Measurements from ENCODE around the gene MRPS22. TPM values are rescaled to one million over a fixed set of nuclear protein-coding genes. Genes with fewer than 3 reads are reported as not detected.

Gene MRPS22
- total RNA-seq, result 10 to 100 TPM; 32.4 to 39.1 (median 35.3) TPM
- 42.0 TPM for total RNA-seq (2013)

DNA sequence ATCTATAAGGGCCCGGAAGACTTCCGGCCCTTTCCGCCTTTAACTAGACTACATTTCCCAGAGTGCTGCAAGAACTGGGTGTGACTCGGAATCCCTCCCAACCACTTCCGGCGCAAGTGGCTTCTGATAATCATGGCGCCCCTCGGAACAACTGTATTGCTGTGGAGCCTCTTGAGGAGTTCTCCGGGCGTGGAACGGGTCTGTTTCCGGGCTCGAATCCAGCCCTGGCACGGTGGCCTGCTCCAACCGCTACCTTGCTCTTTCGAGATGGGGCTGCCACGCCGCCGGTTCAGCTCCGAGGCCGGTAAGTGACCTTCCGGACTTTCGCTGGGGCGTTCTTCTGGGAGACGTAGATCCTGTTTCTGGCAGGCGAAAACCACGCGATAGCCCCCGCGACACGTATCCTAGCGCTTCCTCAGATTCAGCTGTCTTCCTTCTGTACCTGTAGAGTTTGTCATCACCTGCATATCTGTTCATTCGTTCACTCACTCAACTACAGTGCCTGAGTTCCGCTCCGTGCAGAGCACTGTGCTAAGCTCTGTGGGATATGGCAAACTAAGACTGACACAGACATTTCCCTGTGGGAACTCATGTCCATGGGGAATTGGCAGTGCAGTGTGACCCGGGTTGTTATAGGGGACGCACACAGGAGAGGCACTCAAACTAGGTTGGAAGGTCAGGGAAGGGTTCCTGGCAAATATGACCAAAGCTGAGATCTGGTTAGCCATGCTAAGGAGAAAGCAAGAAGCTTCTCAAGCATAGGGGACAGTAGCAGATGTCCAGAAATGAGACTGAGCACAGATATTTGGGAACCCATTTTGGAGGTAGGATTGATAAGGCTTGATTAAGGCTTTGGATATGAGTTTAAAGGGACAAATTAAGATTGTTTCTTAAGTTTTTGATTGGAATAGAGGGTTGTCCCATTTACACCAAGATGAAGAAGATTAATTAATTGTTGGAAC is at the start of gene MRPS22:
MRPS22 (plus strand) TSS at position 126 of the 962 bp plus-strand sequence; CDS start at position 133, 7 bp downstream.
- peaks cover 0 to 9% of the 10 kb centered on the region in 2 donors for H3K4me1 Mint-ChIP-seq
- peaks cover 8 to 13% of the 10 kb centered on the region in 2 donors for H3K27me3 Mint-ChIP-seq (ENCODE audit: low read depth in 2 of 2)
- H3K9me3 Mint-ChIP-seq, result peaks cover 4% of the 10 kb centered on the region in 2 donors
- H3K36me3 ChIP-seq (ENCODE audit: control insufficient read depth, insufficient read depth, low read length), result peaks cover 18% of the 10 kb centered on the region
- ATAC-seq, result peak; percentile 94 to 99 (median 99)
- H3K36me3 Mint-ChIP-seq, result peaks cover 9% of the 10 kb centered on the region
- peaks cover 16% of the 10 kb centered on the region for H3K4me1 ChIP-seq (ENCODE audit: control insufficient read depth, insufficient read depth, low read length)
- under 1% methylated on average over 37 of the region's 37 CpGs for WGBS (ENCODE audit: insufficient coverage)
- H3K4me3 Mint-ChIP-seq, result no peak within 1 kb of the TSS
- DNase-seq, result peak; percentile 70 to 92
- peaks cover 3% of the 10 kb centered on the region for H3K27me3 ChIP-seq (ENCODE audit: control insufficient read depth, insufficient read depth, low read length)
- peak within 1 kb of the TSS; percentile 82 for H3K27ac ChIP-seq (ENCODE audit: low read length)
- TF ChIP-seq, protein P1, sequence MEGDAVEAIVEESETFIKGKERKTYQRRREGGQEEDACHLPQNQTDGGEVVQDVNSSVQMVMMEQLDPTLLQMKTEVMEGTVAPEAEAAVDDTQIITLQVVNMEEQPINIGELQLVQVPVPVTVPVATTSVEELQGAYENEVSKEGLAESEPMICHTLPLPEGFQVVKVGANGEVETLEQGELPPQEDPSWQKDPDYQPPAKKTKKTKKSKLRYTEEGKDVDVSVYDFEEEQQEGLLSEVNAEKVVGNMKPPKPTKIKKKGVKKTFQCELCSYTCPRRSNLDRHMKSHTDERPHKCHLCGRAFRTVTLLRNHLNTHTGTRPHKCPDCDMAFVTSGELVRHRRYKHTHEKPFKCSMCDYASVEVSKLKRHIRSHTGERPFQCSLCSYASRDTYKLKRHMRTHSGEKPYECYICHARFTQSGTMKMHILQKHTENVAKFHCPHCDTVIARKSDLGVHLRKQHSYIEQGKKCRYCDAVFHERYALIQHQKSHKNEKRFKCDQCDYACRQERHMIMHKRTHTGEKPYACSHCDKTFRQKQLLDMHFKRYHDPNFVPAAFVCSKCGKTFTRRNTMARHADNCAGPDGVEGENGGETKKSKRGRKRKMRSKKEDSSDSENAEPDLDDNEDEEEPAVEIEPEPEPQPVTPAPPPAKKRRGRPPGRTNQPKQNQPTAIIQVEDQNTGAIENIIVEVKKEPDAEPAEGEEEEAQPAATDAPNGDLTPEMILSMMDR (IDR thresholded peaks at IDR 0.05), result no peak
- H3K9me3 ChIP-seq (ENCODE audit: control insufficient read depth, insufficient read depth, low read length), result no peaks in the 10 kb centered on the region
- peak within 1 kb of the TSS; percentile 97 for H3K4me3 ChIP-seq (ENCODE audit: low read length)
- peak within 1 kb of the TSS in 1 of 2 donors; percentile 39 for H3K27ac Mint-ChIP-seq
- intact Hi-C loops (cut with micrococcal nuclease), result loop anchor here (1.0 to 5.0 kb wide), 2 partner anchors 45 to 752 kb away; partner anchors contain the start of genes CEP70 and COPB2

DNA sequence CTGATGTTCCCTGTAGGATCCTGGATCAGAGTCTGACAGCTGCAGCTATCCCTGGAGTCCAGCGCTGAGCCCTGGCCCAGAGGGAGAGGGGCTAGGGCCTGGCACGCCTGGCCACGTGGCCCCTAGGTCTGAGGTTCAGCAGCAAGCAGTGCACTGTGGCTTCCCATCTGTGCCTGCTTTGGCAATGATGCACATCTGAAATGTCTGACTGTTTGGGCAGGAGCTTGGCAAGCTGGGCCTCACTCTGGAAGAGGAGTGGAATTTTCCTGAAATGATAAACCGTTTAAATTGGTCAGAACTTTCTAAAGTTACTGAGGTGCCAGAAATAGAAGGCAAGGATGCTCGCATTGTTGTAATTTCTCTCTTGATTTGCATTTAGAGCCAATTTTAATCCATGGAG is 48.8 kb upstream of the MRPS22 start:
- no peak overlapping the region for H3K27ac Mint-ChIP-seq
- 88% methylated on average over 5 of the region's 5 CpGs for WGBS (ENCODE audit: insufficient coverage)

DNA sequence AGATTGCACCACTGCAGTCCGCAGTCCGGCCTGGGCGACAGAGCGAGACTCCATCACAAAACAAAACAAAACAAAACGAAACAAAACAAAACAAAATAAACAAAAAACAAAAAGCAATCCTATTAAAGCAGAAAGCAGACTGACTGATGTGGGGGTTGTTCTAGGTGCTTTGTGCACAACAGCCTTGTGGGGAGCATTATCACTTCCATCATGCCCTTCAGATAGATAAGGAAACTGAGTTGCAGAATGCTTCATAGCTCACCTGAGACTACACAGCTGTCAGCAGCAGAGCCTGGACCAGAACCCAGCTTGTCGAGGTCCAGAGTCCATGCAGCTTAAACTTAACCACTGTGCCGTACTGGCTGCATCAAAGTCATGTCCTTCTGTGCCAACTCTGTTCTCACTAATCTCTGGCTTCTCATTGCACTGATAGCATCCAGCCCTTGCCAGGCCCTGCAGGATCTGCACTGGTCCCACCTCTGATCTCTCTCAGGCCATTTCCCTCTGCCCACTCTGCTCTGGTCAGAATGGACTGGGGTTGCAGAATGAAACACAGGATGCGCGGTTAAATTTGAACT is 47.6 kb upstream of the MRPS22 start:
- Histone ChIP-seq H3K27ac (ENCODE audit: low read length) (no peak overlapping the region), H3K36me3 (ENCODE audit: control insufficient read depth, insufficient read depth, low read length) (no peaks in the 10 kb centered on the region), H3K4me3 (ENCODE audit: low read length) (no peak overlapping the region), H3K4me1 (ENCODE audit: control insufficient read depth, insufficient read depth, low read length) (no peaks in the 10 kb centered on the region), H3K27me3 (ENCODE audit: control insufficient read depth, insufficient read depth, low read length) (no peaks in the 10 kb centered on the region), H3K9me3 (ENCODE audit: control insufficient read depth, insufficient read depth, low read length) (no peaks in the 10 kb centered on the region)
- TF ChIP-seq, protein P1 (IDR thresholded peaks at IDR 0.05), result no peak
- ATAC-seq (no peak), DNase-seq (no peak)
- Mint-ChIP-seq H3K27me3 (ENCODE audit: low read depth in 2 of 2) (peaks cover 0 to 5% of the 10 kb centered on the region in 2 donors), H3K9me3 (no peaks in the 10 kb centered on the region), H3K27ac (no peak overlapping the region), H3K36me3 (no peaks in the 10 kb centered on the region), H3K4me1 (no peaks in the 10 kb centered on the region), H3K4me3 (no peak overlapping the region)
- intact Hi-C loops (cut with micrococcal nuclease), result no loop called here
- WGBS (ENCODE audit: insufficient coverage), result 63% methylated on average over 3 of the region's 9 CpGs

More for the DNA sequence above, 48.8 kb upstream of the MRPS22 start:
- DNase-seq (no peak), ATAC-seq (no peak)
- TF ChIP-seq, protein P1 (IDR thresholded peaks at IDR 0.05), result no peak
- intact Hi-C loops (cut with micrococcal nuclease), result no loop called here
- Histone ChIP-seq H3K4me3 (ENCODE audit: low read length) (no peak overlapping the region), H3K27me3 (ENCODE audit: control insufficient read depth, insufficient read depth, low read length) (no peaks in the 10 kb centered on the region), H3K27ac (ENCODE audit: low read length) (no peak overlapping the region), H3K9me3 (ENCODE audit: control insufficient read depth, insufficient read depth, low read length) (no peaks in the 10 kb centered on the region), H3K4me1 (ENCODE audit: control insufficient read depth, insufficient read depth, low read length) (no peaks in the 10 kb centered on the region), H3K36me3 (ENCODE audit: control insufficient read depth, insufficient read depth, low read length) (no peaks in the 10 kb centered on the region)
- Mint-ChIP-seq H3K4me1 (no peaks in the 10 kb centered on the region), H3K36me3 (no peaks in the 10 kb centered on the region), H3K4me3 (no peak overlapping the region), H3K9me3 (no peaks in the 10 kb centered on the region), H3K27me3 (ENCODE audit: low read depth in 2 of 2) (peaks cover 0 to 3% of the 10 kb centered on the region in 2 donors)
